Testis (tissue), 2 donors: ENCODE measurements around the gene ZNF774.

Source experiments
- POLR2A ChIP-seq: fragments of 450-650 bp; IDR thresholded peaks from one replicate; pipeline ENCODE4 v1.6.1; 2017; ENCODE audit warnings: antibody characterized with exemption, mild to moderate bottlenecking, moderate library complexity
- TF ChIP-seq, protein P1 (sequence below), 3 experiments: fragments of 450-650 bp in 2 of 3; fragments of 200-600 bp in 1 of 3; sonication (generic) in 1 of 3; IDR thresholded peaks; one replicate each; pipeline ENCODE4 v1.5.1; 2016 to 2019; ENCODE audit warnings: antibody characterized with exemption in 3 of 3, mild to moderate bottlenecking in 2 of 3, moderate library complexity in 1 of 3

DNA sequence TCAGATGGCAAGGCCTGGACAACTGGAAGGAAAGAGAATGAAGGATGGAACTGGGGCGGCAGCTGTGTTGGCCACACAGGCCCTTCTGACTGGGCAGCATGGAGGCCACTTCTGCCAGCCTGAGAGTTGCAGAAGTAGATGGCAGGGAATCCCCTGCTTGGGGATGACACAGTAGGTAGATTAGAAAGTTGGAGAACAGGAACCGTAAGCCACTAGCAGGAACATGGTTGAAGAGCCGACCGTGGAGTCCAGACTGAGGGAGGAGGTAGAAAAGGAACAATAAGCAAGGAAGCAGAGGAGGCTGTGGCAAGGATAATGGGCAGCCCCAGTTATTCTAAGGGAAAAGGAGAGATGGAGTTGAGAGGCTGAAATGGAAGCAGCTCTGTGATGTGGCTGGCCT is 26.4 kb upstream of the ZNF774 start:
- TF ChIP-seq POLR2A: no peak
- TF ChIP-seq, protein P1, sequence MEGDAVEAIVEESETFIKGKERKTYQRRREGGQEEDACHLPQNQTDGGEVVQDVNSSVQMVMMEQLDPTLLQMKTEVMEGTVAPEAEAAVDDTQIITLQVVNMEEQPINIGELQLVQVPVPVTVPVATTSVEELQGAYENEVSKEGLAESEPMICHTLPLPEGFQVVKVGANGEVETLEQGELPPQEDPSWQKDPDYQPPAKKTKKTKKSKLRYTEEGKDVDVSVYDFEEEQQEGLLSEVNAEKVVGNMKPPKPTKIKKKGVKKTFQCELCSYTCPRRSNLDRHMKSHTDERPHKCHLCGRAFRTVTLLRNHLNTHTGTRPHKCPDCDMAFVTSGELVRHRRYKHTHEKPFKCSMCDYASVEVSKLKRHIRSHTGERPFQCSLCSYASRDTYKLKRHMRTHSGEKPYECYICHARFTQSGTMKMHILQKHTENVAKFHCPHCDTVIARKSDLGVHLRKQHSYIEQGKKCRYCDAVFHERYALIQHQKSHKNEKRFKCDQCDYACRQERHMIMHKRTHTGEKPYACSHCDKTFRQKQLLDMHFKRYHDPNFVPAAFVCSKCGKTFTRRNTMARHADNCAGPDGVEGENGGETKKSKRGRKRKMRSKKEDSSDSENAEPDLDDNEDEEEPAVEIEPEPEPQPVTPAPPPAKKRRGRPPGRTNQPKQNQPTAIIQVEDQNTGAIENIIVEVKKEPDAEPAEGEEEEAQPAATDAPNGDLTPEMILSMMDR (IDR thresholded peaks at IDR 0.05): no peak
